Calu3 (cell line): ENCODE data around the gene ZSCAN23. TPM values are rescaled to one million over a fixed set of nuclear protein-coding genes. Genes with fewer than 3 reads are reported as not detected.

Experiments used
- Bru-seq: library from RNA; stranded (reverse); fragments of 400-500 nt; gene quantifications from one replicate; lab custom pipeline; 2021; lab: Mats Ljungman, UMichigan
- BruChase-seq, 2 experiments: library from RNA; stranded (reverse); fragments of 400-500 nt; gene quantifications; one replicate each; lab custom pipeline; 2021; lab: Mats Ljungman, UMichigan
- BruUV-seq: library from RNA; stranded (reverse); fragments of 400-500 nt; replicated peaks from 2 replicates; lab custom pipeline; 2021; lab: Mats Ljungman, UMichigan
- CTCF ChIA-PET: fragments of 300-600 bp; sonication (Branson Sonifier 250); formaldehyde crosslinking; loops from one replicate; lab custom pipeline; 2022; ENCODE audit warnings: antibody characterized with exemption; lab: Charles Lee
- DNase-seq: peaks from one replicate; pipeline ENCODE4 v3.0.0; 2022
- H3K27ac Mint-ChIP-seq: one replicate; pipeline ENCODE4 v1.8.0; 2022; ENCODE audit warnings: mixed read lengths; ENCODE audit not compliant: unreplicated experiment
- H3K27me3 Mint-ChIP-seq: one replicate; pipeline ENCODE4 v1.8.0; 2022; ENCODE audit warnings: mixed read lengths; ENCODE audit not compliant: unreplicated experiment
- H3K36me3 Mint-ChIP-seq: one replicate; pipeline ENCODE4 v1.8.0; 2022; ENCODE audit warnings: mild to moderate bottlenecking, moderate library complexity, mixed read lengths; ENCODE audit not compliant: insufficient read depth, unreplicated experiment
- H3K4me1 Mint-ChIP-seq: one replicate; pipeline ENCODE4 v1.8.0; 2022; ENCODE audit warnings: mild to moderate bottlenecking, low read depth, mixed read lengths; ENCODE audit not compliant: unreplicated experiment
- H3K4me3 Mint-ChIP-seq: one replicate; pipeline ENCODE4 v1.8.0; 2022; ENCODE audit warnings: mild to moderate bottlenecking, low read depth, moderate library complexity, mixed read lengths; ENCODE audit not compliant: unreplicated experiment
- H3K9me3 Mint-ChIP-seq: one replicate; pipeline ENCODE4 v1.8.0; 2022; ENCODE audit warnings: low read depth, mixed read lengths; ENCODE audit not compliant: unreplicated experiment
- CTCF ChIP-seq: fragments of 200-600 bp; IDR thresholded peaks from one replicate; pipeline ENCODE4 v1.8.0; 2022; ENCODE audit warnings: antibody characterized with exemption; ENCODE audit not compliant: unreplicated experiment
- intact Hi-C: fragments of 100-400 bp; cut with micrococcal nuclease; formaldehyde crosslinking; loops from one replicate; pipeline ENCODE4 v1.10.0; 2022; ENCODE audit not compliant: unreplicated experiment
- long read RNA-seq: library from polyadenylated mRNA; stranded (forward); transcript quantifications from one replicate; pipeline ENCODE4 v2.0.0, GENCODE V29; 2022
- total RNA-seq: library from RNA; stranded (reverse); gene quantifications from 2 replicates; pipeline ENCODE4 v1.2.3, GENCODE V29; 2022

The ZSCAN23 gene
- 1.8 and 3.7 TPM in 2 replicates for total RNA-seq
- Bru-seq, nascent RNA, result percentile 53 among the genes with signal in this experiment
- BruChase-seq, experiment 1, labeled RNA remaining after a 6-hour chase, result percentile 52 among the genes with signal in this experiment
- percentile 58 among the genes with signal in this experiment for BruChase-seq, experiment 2, labeled RNA remaining after a 2-hour chase
- long read RNA-seq, partial matches to known transcripts, result 0 of 1 reads
- long read RNA-seq, other reads (novel, unspliced or antisense), result 1 of 1 reads

DNA sequence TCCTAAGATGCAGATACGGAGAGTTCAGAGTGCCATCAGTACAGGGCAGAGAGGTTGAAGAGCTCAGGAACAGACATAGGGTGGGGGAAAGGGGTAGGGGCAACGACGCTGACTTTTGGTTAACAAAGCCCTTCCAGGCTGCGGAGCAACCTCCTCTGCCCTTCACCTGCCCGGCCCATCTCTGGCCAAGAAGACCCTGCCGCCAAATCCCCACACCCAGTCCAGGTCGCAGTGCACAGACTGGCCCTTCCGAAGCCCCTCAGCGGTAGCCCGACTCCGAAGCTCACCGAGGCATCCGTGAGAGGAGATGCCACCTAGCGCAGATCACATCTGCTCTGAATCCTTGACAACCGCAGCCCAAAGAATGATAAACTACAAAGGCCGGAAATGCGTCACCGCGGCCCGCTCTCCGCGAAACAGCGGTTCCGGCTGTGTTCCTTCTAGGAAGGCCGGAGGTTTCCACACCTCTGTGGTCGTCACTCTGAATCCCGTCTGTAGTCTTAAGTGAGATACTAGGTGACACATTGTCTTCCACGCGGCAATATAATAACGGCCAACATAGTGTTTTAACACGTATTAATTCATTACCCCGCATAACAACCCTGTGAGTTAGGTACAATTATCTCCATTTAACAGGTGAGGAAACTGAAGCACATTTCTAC is at the start of gene ZSCAN23:
ZSCAN23 (minus strand) TSS at position 380 of the 662 bp plus-strand sequence. CDS start 7,225 bp downstream, outside the sequence.
- intact Hi-C loops, result no loop called here
- DNase-seq, result peak; percentile 51
- H3K27ac Mint-ChIP-seq, result peak within 1 kb of the TSS; percentile 6

DNA sequence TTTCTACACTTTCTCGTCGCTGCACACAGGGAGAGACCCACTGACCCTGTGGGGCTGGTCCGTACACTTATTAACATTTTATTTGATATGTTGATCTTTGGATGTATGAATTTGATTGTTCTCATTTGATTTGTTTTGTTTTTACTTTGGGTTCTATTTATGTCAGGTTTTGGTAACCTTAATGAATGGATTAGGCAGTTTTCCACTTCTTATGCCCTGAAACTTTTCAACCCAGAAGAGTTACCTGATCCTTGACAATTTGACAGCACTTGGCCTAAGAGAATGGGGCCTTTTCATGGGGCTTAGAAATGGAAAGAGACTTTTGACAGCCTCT is 48.7 kb upstream of the ZSCAN23 start:
- no peak overlapping the region for H3K4me3 Mint-ChIP-seq
- TF ChIP-seq CTCF, result no peak
- H3K27me3 Mint-ChIP-seq, result peaks cover 8% of the 10 kb centered on the region
- no peaks in the 10 kb centered on the region for H3K4me1 Mint-ChIP-seq
- H3K36me3 Mint-ChIP-seq, result no peaks in the 10 kb centered on the region
- intact Hi-C loops, result no loop called here
- BruUV-seq, result no TSS peak
- H3K27ac Mint-ChIP-seq, result no peak overlapping the region
- no peaks in the 10 kb centered on the region for H3K9me3 Mint-ChIP-seq
- CTCF ChIA-PET, result no interaction called here
- no peak for DNase-seq

More for the DNA sequence above, at the start of gene ZSCAN23:
- peaks cover 5% of the 10 kb centered on the region for H3K36me3 Mint-ChIP-seq
- CTCF ChIA-PET, result no interaction called here
- peaks cover 9% of the 10 kb centered on the region for H3K9me3 Mint-ChIP-seq
- BruUV-seq, result no TSS peak
- H3K27me3 Mint-ChIP-seq, result no peaks in the 10 kb centered on the region
- H3K4me1 Mint-ChIP-seq, result no peaks in the 10 kb centered on the region
- peak within 1 kb of the TSS; percentile 72 for H3K4me3 Mint-ChIP-seq
- TF ChIP-seq CTCF, result no peak

DNA sequence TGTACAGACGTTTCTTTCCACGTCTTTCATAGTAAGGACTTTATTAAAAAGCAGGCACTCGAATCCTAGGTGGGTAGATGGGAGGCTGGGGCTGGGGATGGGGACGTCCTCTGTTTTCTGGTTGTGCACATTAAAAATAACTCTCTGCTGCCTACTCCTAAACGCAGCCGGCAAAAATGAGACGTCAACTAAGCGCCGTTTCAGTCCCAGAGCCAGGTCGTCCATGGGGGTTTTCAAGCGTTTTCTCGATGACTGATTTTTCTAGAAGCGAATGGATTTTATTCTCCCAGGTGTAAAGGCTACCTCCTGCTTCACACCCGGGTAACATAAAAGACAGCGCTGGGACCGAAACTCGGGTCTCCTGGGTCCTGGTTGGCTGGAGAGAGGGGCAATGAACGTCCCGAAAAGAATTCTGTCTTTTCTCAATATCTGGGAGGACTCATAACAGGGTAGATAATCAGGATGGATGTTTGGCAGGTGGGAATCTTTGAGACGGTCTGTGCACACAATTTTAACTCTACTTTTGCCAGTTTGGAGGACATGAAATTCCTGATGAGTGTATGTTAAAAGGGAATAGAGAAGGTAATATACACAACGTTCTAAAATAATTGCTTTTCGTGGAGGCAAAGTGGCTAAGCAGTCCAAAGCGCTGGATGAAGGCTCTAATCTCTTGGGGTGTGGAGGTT is 47.1 kb upstream of the ZSCAN23 start:
- peak overlapping the region; percentile 45 for H3K4me3 Mint-ChIP-seq
- BruUV-seq, result no TSS peak
- CTCF ChIA-PET, result no interaction called here

More for the DNA sequence above, 47.1 kb upstream of the ZSCAN23 start:
- H3K36me3 Mint-ChIP-seq, result no peaks in the 10 kb centered on the region
- no peaks in the 10 kb centered on the region for H3K4me1 Mint-ChIP-seq
- H3K27ac Mint-ChIP-seq, result no peak overlapping the region
- intact Hi-C loops, result no loop called here
- no peak for DNase-seq
- H3K9me3 Mint-ChIP-seq, result no peaks in the 10 kb centered on the region
- no peak for TF ChIP-seq CTCF
- H3K27me3 Mint-ChIP-seq, result peaks cover 21% of the 10 kb centered on the region
